H9 (cell line): ENCODE results near the gene KCNMB2. TPM values are rescaled to one million over a fixed set of nuclear protein-coding genes. Genes with fewer than 3 reads are reported as not detected.

Source experiments
- DNase-seq: peaks from one replicate; pipeline ENCODE4 v3.0.0-alpha.2; 2017
- H2AFZ ChIP-seq: one replicate; pipeline ENCODE4 v1.6.1; 2013; ENCODE audit warnings: mild to moderate bottlenecking, low read length, control low read depth, moderate library complexity
- H2AK5ac ChIP-seq: 2 replicates; pipeline ENCODE4 v1.6.1; 2013; ENCODE audit warnings: low read length, control low read depth, mixed read lengths; ENCODE audit not compliant: insufficient read length
- H2BK120ac ChIP-seq: one replicate; pipeline ENCODE4 v1.6.1; 2013; ENCODE audit warnings: low read depth, mild to moderate bottlenecking, low read length, control low read depth, inconsistent platforms; ENCODE audit not compliant: poor library complexity, severe bottlenecking
- H2BK12ac ChIP-seq: 2 replicates; pipeline ENCODE4 v1.6.1; 2013; ENCODE audit warnings: low read length, control low read depth, mixed read lengths, low read depth; ENCODE audit not compliant: insufficient read length
- H2BK15ac ChIP-seq: 2 replicates; pipeline ENCODE4 v1.6.1; 2013; ENCODE audit warnings: low read depth, low read length, control low read depth
- H2BK20ac ChIP-seq: one replicate; pipeline ENCODE4 v1.6.1; 2013; ENCODE audit warnings: low read depth, mild to moderate bottlenecking, low read length, control low read depth, inconsistent platforms; ENCODE audit not compliant: poor library complexity, severe bottlenecking
- H2BK5ac ChIP-seq: 2 replicates; pipeline ENCODE4 v1.6.1; 2013; ENCODE audit warnings: low read length, control low read depth, mixed read lengths; ENCODE audit not compliant: insufficient read length
- H3K14ac ChIP-seq: 2 replicates; pipeline ENCODE4 v1.6.1; 2013; ENCODE audit warnings: low read length, control low read depth; ENCODE audit not compliant: insufficient read depth
- H3K18ac ChIP-seq: 2 replicates; pipeline ENCODE4 v1.6.1; 2013; ENCODE audit warnings: low read depth, mild to moderate bottlenecking, mixed read lengths, low read length, control low read depth; ENCODE audit not compliant: insufficient read length
- H3K23ac ChIP-seq: 2 replicates; pipeline ENCODE4 v1.6.1; 2013; ENCODE audit warnings: low read length, control low read depth, mixed read lengths, low read depth; ENCODE audit not compliant: insufficient read length
- H3K23me2 ChIP-seq: 2 replicates; pipeline ENCODE4 v1.6.1; 2013; ENCODE audit warnings: low read depth, mild to moderate bottlenecking, mixed read lengths, low read length, control low read depth; ENCODE audit not compliant: insufficient read length, poor library complexity, severe bottlenecking
- H3K27ac ChIP-seq: 2 replicates; pipeline ENCODE4 v1.5.1; 2013; ENCODE audit warnings: low read length, control low read depth, mixed read lengths, low read depth; ENCODE audit not compliant: insufficient read length
- H3K27me3 ChIP-seq: 2 replicates; pipeline ENCODE4 v1.6.1; 2013; ENCODE audit warnings: low read length, control low read depth, inconsistent platforms; ENCODE audit not compliant: insufficient read depth
- H3K4ac ChIP-seq: 2 replicates; pipeline ENCODE4 v1.6.1; 2013; ENCODE audit warnings: low read depth, mild to moderate bottlenecking, control low read depth, inconsistent platforms, low read length, moderate library complexity
- H3K4me1 ChIP-seq: 2 replicates; pipeline ENCODE4 v1.6.1; 2013; ENCODE audit warnings: low read length, control low read depth, inconsistent platforms; ENCODE audit not compliant: insufficient read depth
- H3K4me2 ChIP-seq: 2 replicates; pipeline ENCODE4 v1.6.1; 2013; ENCODE audit warnings: low read length, control low read depth, mixed read lengths; ENCODE audit not compliant: insufficient read length, insufficient read depth
- H3K56ac ChIP-seq: 2 replicates; pipeline ENCODE4 v1.6.1; 2013; ENCODE audit warnings: low read depth, mild to moderate bottlenecking, mixed read lengths, low read length, control low read depth; ENCODE audit not compliant: insufficient read length
- H3K79me1 ChIP-seq: 2 replicates; pipeline ENCODE4 v1.6.1; 2013; ENCODE audit warnings: low read depth, mild to moderate bottlenecking, moderate library complexity, low read length, control low read depth, inconsistent platforms; ENCODE audit not compliant: insufficient read depth, poor library complexity, severe bottlenecking
- H3K79me2 ChIP-seq: 2 replicates; pipeline ENCODE4 v1.6.1; 2013; ENCODE audit warnings: low read length, control low read depth, inconsistent platforms; ENCODE audit not compliant: insufficient read depth
- H3K9ac ChIP-seq: 2 replicates; pipeline ENCODE4 v1.6.1; 2013; ENCODE audit warnings: low read length, control low read depth, mixed read lengths; ENCODE audit not compliant: insufficient read length; ENCODE audit errors: extremely low read depth
- H3K9me3 ChIP-seq: one replicate; pipeline ENCODE4 v1.6.1; 2013; ENCODE audit warnings: low read depth, low read length, inconsistent platforms; ENCODE audit not compliant: control insufficient read depth
- H3T11ph ChIP-seq: one replicate; pipeline ENCODE4 v1.6.1; 2013; ENCODE audit warnings: mild to moderate bottlenecking, low read length, control low read depth, inconsistent platforms
- H4K20me1 ChIP-seq: one replicate; pipeline ENCODE4 v1.6.1; 2013; ENCODE audit not compliant: control insufficient read depth, insufficient read length, insufficient read depth
- H4K5ac ChIP-seq: 2 replicates; pipeline ENCODE4 v1.6.1; 2013; ENCODE audit warnings: low read depth, mild to moderate bottlenecking, mixed read lengths, low read length, control low read depth; ENCODE audit not compliant: insufficient read length
- H4K8ac ChIP-seq: replicated peaks from 2 replicates; pipeline ENCODE4 v1.6.1; 2013; ENCODE audit warnings: low read length, control low read depth, mixed read lengths, low read depth; ENCODE audit not compliant: insufficient read length
- H4K91ac ChIP-seq: 2 replicates; pipeline ENCODE4 v1.6.1; 2013; ENCODE audit warnings: low read depth, mild to moderate bottlenecking, moderate library complexity, mixed read lengths, low read length, control low read depth; ENCODE audit not compliant: insufficient read length
- H3K27ac Mint-ChIP-seq, 3 experiments: 2 replicates in 2 of 3; 3 replicates in 1 of 3; pipeline ENCODE4 v1.8.0; 2020 to 2021; ENCODE audit warnings: mixed read lengths in 3 of 3, mild to moderate bottlenecking in 1 of 3, moderate library complexity in 1 of 3
- H3K27me3 Mint-ChIP-seq: 2 replicates; pipeline ENCODE4 v1.8.0; 2021; ENCODE audit warnings: low read depth, mild to moderate bottlenecking, moderate library complexity, mixed read lengths
- H3K36me3 Mint-ChIP-seq, 3 experiments: 2 replicates in 2 of 3; 3 replicates in 1 of 3; pipeline ENCODE4 v1.8.0; 2020 to 2021; ENCODE audit warnings: low read depth in 3 of 3, mixed read lengths in 3 of 3; ENCODE audit not compliant: insufficient read depth in 1 of 3
- H3K4me1 Mint-ChIP-seq, 2 experiments: 2 replicates each; pipeline ENCODE4 v1.8.0; 2020; ENCODE audit warnings: mixed read lengths in 2 of 2
- H3K4me3 Mint-ChIP-seq, 2 experiments: 2 replicates in 1 of 2; 3 replicates in 1 of 2; pipeline ENCODE4 v1.8.0; 2020 to 2021; ENCODE audit warnings: mild to moderate bottlenecking in 2 of 2, mixed read lengths in 2 of 2, moderate library complexity in 1 of 2
- H3K9me3 Mint-ChIP-seq, 2 experiments: 2 replicates in 1 of 2; 3 replicates in 1 of 2; pipeline ENCODE4 v1.8.0; 2020; ENCODE audit warnings: mild to moderate bottlenecking in 2 of 2, mixed read lengths in 2 of 2, moderate library complexity in 1 of 2
- CTCF ChIP-seq: fragments of 200-600 bp; sonication (generic); conservative IDR thresholded peaks from 3 replicates; pipeline ENCODE4 v1.8.0; 2021; ENCODE audit warnings: antibody characterized with exemption, mild to moderate bottlenecking
- WGBS: extraction: QIAGEN DNeasy Blood & Tissue Kit; methylation state at CpG from one replicate; pipeline ENCODE4 v1.1.7; 2013; ENCODE audit warnings: missing lambda C conversion rate, low lambda C conversion rate, mixed read lengths; ENCODE audit not compliant: insufficient read length; ENCODE audit errors: extremely low coverage; 5-methylcytosine and 5-hydroxymethylcytosine counted together
- total RNA-seq: library from RNA; stranded (reverse); gene quantifications from 2 replicates; pipeline ENCODE4 v1.2.1, GENCODE V29; 2021

Gene KCNMB2
- total RNA-seq, 1 experiment from 2014 or later: not detected

- no peak overlapping the region for H2AFZ ChIP-seq
- no peak overlapping the region for H3T11ph ChIP-seq
- H3K4ac ChIP-seq: no peak overlapping the region
- no peak overlapping the region for H3K9ac ChIP-seq
- H3K23ac ChIP-seq: no peak overlapping the region
- H3K9me3 Mint-ChIP-seq: no peaks in the 10 kb centered on the region
- H2BK15ac ChIP-seq: no peak overlapping the region
- H3K27me3 Mint-ChIP-seq: no peaks in the 10 kb centered on the region
- DNase-seq: no peak
- no peaks in the 10 kb centered on the region for H3K4me1 ChIP-seq
- H3K14ac ChIP-seq: no peak overlapping the region
- H2AK5ac ChIP-seq: no peak overlapping the region
- no peak overlapping the region for H2BK20ac ChIP-seq
- H3K56ac ChIP-seq: no peak overlapping the region
- no peak overlapping the region for H2BK12ac ChIP-seq
- H3K18ac ChIP-seq: no peak overlapping the region
- H3K23me2 ChIP-seq: no peaks in the 10 kb centered on the region
- no peak overlapping the region for H4K8ac ChIP-seq
- no peak overlapping the region for H3K27ac Mint-ChIP-seq
- H3K79me2 ChIP-seq: no peaks in the 10 kb centered on the region
- H2BK120ac ChIP-seq: no peak overlapping the region
- TF ChIP-seq CTCF: no peak
- no peaks in the 10 kb centered on the region for H4K20me1 ChIP-seq
- H3K4me3 Mint-ChIP-seq: no peak overlapping the region
- no peaks in the 10 kb centered on the region for H3K79me1 ChIP-seq
- WGBS: no CpG with 5 or more reads among the region's 4 CpGs
- no peak overlapping the region for H4K91ac ChIP-seq
- H4K5ac ChIP-seq: no peak overlapping the region
- H3K27ac ChIP-seq: no peak overlapping the region
- H2BK5ac ChIP-seq: no peak overlapping the region
- H3K4me1 Mint-ChIP-seq: peaks cover 0 to 4% of the 10 kb centered on the region in 2 experiments; a peak in 1 of 4 replicates
- H3K4me2 ChIP-seq: no peak overlapping the region
- no peaks in the 10 kb centered on the region for H3K27me3 ChIP-seq
- H3K36me3 Mint-ChIP-seq: no peaks in the 10 kb centered on the region
- H3K9me3 ChIP-seq: no peaks in the 10 kb centered on the region
These were observed 52.4 kb downstream of the KCNMB2 start for GRCh38 chr3:178588628-178589027.
